HuH-7.5 (cell line): ENCODE measurements around the gene TRAK1.
"Not testable (repeated sequence)": the region's sequence is repeated elsewhere in the genome, so short reads cannot be mapped to it uniquely, and the experiment has no call there.

Experiments
- DNase-seq: peaks from one replicate; pipeline ENCODE4 v3.0.0; 2011; ENCODE audit warnings: low spot score

Gene TRAK1

DNA sequence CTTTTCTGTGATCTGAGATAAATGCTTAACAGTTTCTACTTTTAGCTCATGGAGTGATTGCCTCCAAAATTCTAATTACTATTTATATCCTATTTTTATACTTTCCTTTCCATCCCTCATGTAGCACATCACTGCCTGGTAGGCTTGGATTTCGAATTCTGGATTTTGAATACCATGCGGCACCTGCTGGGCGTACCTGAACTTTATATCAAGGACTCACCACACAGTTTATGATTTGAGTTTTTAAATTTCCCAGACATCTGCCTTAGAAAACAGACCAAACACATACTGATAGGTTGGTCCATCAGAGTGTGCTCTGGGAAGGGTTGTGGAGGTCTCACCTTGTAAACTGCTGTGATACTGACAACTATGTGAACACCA, 6.4 kb downstream of the TRAK1 start:
- DNase-seq: no peak

DNA sequence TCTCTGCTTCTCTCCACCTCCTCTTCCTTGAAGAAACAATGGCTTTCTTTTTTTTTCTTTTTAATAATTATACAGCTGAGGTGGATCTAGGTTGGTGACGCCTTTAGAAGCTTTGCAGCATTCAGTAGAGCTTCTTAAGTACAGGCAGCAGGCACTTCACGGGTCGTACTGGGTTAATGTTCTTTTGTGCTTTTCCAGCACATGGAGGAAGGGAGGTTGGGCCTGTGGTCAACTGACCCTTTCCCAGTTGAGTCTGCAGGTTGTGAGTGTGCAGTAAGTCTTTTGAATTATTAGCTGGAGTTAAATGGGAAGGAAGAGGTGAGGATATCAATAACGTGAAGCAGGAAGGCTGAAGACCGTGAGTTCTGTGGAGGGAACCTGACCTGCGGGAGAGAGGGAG, 7.0 kb downstream of the TRAK1 start:
- DNase-seq: no peak

GRCh38 chr3:42099020-42099765, 8.0 kb downstream of the TRAK1 start:
- DNase-seq: no peak

DNA sequence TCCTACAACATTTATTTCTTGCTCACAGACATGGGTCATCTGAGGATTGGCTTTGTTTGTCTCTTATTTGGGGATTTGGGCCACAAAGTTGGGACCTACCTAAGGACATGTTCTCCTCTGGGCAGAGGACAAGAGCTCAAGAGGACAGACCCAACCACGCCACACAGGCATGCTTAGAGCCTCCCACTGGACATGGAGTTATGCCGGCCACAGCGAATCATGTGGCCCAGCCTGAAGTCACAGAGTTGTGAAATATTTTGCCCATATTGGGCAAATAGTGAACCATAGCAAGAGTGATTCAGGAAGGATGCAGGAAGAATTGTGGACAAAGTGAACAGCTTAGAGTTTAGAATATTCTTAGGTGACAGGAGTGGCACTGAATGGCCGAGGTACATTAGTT, 9.9 kb downstream of the TRAK1 start:
- DNase-seq: peak; percentile 18

GRCh38 chr3:42101481-42101880, 10.3 kb downstream of the TRAK1 start:
- no peak for DNase-seq

- DNase-seq: no peak
These were observed 11.4 kb downstream of the TRAK1 start for GRCh38 chr3:42102571-42102970.

DNA sequence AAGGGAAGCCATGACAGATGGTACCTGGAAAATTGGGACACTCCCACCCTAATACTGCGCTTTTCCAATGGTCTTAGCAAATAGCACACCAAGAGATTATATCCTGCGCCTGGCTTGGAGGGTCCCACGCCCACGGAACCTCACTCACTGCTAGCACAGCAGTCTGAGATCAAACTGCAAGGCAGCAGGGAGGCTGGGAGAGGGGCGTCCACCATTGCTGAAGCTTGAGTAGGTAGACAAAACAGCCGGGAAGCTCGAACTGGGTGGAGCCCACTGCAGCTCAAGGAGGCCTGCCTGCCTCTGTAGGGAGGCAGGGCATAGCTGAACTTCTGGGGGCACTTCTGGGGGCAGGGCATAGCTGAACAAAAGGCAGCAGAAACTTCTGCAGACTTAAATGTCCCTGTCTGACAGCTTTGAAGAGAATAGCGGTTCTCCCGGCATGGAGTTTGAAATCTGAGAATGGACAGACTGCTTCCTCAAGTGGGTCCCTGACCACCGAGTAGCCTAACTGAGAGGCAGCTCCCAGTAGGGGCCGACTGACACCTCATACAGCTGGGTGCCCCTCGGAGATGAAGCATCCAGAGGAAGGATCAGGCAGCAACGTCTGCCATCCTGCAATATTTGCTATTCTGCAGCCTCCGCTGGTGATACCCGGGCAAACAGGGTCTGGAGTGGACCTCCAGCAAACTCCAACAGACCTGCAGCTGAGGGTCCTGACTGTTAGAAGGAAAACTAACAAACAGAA, 12.9 kb downstream of the TRAK1 start:
- not testable (repeated sequence) for DNase-seq

- not testable (repeated sequence) for DNase-seq
These were observed 14.8 kb downstream of the TRAK1 start for GRCh38 chr3:42105994-42106393.

- DNase-seq: no peak
These were observed 15.5 kb downstream of the TRAK1 start for GRCh38 chr3:42106646-42107045.

DNA sequence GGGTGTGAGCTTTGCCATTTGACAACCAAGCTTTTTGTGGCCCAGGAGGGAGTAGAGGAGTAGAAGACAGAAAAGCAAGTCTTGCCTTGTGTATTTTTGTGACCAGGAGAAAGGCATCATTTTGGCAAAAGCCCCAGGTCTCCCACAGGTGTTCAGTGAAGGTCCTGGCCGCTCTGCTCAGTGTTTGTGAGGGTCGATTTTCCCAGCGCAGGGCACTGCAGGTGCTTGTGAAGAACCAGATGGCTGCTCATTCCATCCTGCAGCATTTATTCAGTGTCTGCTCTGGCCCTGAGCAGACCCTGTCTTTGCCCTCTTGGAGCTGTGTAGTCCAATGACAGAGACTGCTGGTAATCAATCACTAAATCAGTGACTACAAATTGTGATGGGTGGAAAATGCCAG, 19.5 kb downstream of the TRAK1 start:
- no peak for DNase-seq

- DNase-seq: no peak
These were observed 23.1 kb downstream of the TRAK1 start for GRCh38 chr3:42114130-42114725.

GRCh38 chr3:42115215-42115614, 24.1 kb downstream of the TRAK1 start:
- DNase-seq: no peak

DNA sequence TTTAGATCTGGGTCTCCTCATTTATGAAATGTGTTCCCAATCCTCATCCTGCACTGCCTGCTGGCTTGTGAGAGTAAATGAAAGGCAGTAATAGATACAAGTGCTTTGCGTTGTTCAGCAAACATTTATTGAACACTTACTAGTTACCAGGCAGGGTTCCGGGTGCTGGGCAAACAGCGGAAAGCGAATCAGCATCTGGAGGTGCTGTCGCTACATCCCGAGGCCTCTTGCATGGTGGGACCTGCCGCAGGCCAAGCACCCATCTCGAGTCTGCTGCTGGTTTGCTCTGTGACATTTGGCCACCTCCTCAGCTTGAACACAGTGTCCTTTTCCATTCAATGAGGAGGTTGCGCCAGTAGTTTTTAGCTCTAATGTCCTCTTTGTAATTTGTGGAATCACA, 24.8 kb downstream of the TRAK1 start:
- no peak for DNase-seq

GRCh38 chr3:42116466-42116865, 25.3 kb downstream of the TRAK1 start:
- no peak for DNase-seq

- DNase-seq: no peak
These were observed 26.2 kb downstream of the TRAK1 start for GRCh38 chr3:42117175-42118008.

DNA sequence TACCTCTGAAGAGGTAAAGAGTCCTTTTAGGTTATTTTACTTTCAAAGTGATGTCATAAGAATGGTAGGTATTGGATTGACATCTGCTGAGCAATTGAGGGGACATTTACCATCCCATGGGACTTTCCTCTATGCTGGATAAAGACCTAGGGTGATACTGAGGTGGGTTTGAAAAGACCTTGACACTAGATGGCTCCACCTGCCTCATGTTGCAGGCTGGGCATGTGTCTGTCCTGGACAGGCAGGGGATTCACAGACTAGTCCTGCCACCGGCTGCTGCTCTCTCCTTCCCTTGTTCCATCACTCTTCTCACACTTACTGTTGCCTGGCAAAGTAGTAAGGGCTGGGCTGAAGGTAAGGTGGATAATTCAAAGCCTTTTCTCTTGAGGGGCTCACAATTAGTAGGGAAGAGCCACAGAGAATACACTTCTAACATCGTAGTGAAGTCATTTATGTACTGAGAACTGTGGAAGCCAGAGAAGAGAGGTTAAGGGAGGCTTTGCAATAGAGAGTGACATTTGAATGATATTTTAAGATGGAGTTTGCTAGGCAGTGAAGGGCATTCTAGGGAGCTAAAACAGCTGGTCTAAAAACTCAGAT, 27.7 kb downstream of the TRAK1 start:
- peak; percentile 80 for DNase-seq

DNA sequence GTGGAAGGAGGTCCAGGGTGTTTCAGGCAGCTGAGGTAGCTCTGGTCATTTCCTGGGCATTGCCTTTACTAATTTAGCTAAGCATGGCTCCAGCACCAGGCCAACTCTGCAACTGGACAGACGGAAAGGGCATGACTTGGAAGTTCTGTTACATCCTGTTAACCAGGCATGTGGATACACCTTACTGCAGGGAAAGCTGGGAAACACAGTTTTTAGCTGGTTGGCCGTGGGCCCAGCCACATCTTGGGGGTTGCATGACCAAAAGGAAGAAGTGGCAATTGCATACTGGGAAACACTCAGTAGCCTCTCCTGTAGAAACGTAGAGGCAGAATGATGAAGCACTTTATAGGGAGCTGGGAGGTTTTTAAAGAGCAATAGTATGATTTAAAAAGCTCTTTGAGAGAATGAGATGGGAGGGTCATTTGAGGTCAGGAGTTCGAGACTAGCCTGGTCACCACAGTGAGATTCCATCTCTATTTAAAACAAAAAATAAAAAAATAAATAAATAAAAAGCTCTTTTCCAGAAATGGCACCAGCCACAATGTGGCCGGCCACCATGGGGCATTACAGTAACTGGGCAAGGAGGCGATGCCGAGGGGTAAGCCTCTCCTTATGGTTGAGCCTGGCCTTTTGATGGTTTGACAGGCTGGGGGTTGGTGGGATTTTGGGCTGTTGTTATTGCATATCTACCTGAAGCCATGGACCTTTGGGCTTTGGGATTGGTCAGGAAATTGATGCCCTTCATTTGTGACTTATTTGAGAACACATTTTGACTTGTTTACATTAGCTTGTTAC, 28.6 kb downstream of the TRAK1 start:
- no peak for DNase-seq

- DNase-seq: no peak
These were observed 29.7 kb downstream of the TRAK1 start for GRCh38 chr3:42120866-42121265.

DNA sequence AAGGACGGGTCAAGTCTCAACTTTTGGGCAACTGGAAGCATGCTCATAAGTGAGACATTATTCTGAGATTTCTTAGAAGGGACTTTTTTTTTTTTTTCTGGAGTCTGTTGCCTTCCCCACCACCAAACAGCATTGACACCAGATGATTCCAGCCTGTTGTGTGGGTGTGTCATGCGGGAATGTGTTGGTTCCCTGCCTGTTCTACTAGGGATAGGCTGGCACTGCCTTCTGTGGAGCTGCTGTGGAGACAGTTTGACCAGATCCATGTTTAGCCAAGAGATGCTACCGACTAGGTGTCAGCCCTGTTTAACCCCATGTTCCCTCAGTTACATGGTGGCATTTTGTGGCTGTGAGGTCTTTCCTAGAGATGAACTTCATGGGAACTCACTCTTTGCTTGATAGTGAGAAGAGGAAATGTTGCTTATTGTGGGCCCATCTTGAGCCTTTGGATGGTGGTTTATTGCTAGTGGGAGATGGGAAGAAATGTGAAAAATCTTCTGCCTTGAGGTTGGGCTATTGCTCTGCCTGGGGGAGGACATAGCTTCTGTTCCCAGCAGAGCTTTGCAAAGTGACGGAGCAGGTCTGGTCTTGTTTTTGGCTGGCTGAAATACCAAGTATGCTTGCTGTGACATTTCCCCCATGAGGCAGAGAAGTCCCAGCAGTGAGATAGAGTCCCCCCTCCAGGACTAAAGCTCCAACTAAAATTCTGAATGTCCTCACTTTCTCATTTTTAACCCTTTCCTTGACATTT, 31.3 kb downstream of the TRAK1 start:
- no peak for DNase-seq

DNA sequence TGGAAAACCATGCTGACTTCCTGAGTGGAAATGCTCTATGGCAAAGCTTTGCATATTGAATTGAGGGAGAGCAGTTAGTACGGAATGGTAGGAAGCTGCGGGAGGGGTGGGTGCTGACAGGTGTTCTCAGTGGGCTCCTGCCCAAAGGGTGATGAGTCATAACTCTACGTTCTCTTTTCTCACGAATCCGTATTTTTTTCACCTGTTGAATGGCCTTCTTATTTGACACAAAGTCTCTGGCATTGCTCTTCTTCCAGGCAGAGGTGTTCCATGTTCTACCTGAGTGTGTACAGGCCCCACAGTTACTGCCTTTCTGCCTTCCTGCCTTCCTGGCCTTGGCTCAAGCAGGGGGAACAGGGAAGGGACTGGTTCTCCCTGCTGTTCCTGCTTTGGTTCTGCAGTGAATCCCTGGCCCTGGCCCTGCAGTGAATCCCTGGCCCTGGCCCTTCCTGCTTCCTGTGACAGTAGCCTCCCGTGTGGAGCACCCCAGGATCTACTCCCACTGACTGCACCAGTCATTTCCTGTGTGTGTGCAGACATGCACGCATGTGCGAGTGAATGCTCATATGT, 31.9 kb downstream of the TRAK1 start:
- no peak for DNase-seq
